SK-N-SH (cell line): ENCODE measurements around the gene CDH15. TPM values are rescaled to one million over a fixed set of nuclear protein-coding genes. Genes with fewer than 3 reads are reported as not detected.

ENCODE experiments used
- CTCF ChIA-PET: fragments of 300-600, 350-600 bp; formaldehyde crosslinking; extraction: SDS; loops from one replicate; lab custom pipeline; 2021; lab: Yijun Ruan, JAX
- POLR2A ChIA-PET: fragments of 350-600 bp; sonication (Branson Sonifier 250); formaldehyde crosslinking; extraction: SDS; loops from one replicate; lab custom pipeline; 2020; ENCODE audit warnings: antibody characterized with exemption, inconsistent platforms; lab: Yijun Ruan, JAX
- DNase-seq: peaks from one replicate; pipeline ENCODE4 v3.0.0; 2012
- H2AFZ ChIP-seq: fragments of 200-600 bp; sonication (generic); 2 replicates; pipeline ENCODE4 v1.8.1; 2016; ENCODE audit warnings: antibody characterized with exemption, mild to moderate bottlenecking, low read depth
- H3F3A ChIP-seq: fragments of 200-600 bp; sonication (generic); replicated peaks from 2 replicates; pipeline ENCODE3; 2016; ENCODE audit warnings: antibody characterized with exemption, mild to moderate bottlenecking; ENCODE audit not compliant: insufficient read depth
- H3K27ac ChIP-seq, 2 experiments: fragments of 200-500 bp in 1 of 2; fragments of 200-600 bp in 1 of 2; sonication (Bioruptor generic) in 1 of 2; sonication (generic), shearing (Covaris generic) in 1 of 2; 2 replicates each; pipeline versions ENCODE4 v1.5.1 to v1.6.1; 2014 to 2016; ENCODE audit warnings: low read depth in 2 of 2, inconsistent platforms in 1 of 2, low read length in 1 of 2, mild to moderate bottlenecking in 1 of 2, mixed read lengths in 1 of 2
- H3K27me3 ChIP-seq: fragments of 200-600 bp; sonication (generic), shearing (Covaris generic); 2 replicates; pipeline ENCODE4 v1.6.1; 2016; ENCODE audit warnings: mixed run types; ENCODE audit not compliant: insufficient read depth
- H3K36me3 ChIP-seq, 2 experiments: fragments of 200-500 bp in 1 of 2; fragments of 200-600 bp in 1 of 2; sonication (Bioruptor generic) in 1 of 2; sonication (generic) in 1 of 2; replicated peaks in 1 of 2; 2 replicates each; pipeline versions ENCODE3 to v1.5.1; 2014 to 2016; ENCODE audit warnings: low read length in 1 of 2, mild to moderate bottlenecking in 1 of 2; ENCODE audit not compliant: insufficient read depth in 2 of 2, control insufficient read depth in 1 of 2
- H3K4me1 ChIP-seq, 2 experiments: fragments of 200-500 bp in 1 of 2; fragments of 200-600 bp in 1 of 2; sonication (Bioruptor generic) in 1 of 2; sonication (generic), shearing (Covaris generic) in 1 of 2; 2 replicates each; pipeline versions ENCODE4 v1.5.1 to v1.6.1; 2014 to 2016; ENCODE audit warnings: low read depth in 1 of 2, low read length in 1 of 2, mixed run types in 1 of 2; ENCODE audit not compliant: insufficient read depth in 2 of 2, control insufficient read depth in 1 of 2
- H3K4me2 ChIP-seq: fragments of 200-600 bp; sonication (generic), shearing (Covaris generic); 2 replicates; pipeline ENCODE4 v1.6.1; 2017; ENCODE audit warnings: mixed run types
- H3K4me3 ChIP-seq, 2 experiments: fragments of 200-500 bp in 1 of 2; fragments of 200-600 bp in 1 of 2; sonication (Bioruptor generic) in 1 of 2; sonication (generic), shearing (Covaris generic) in 1 of 2; 2 replicates each; pipeline versions ENCODE4 v1.5.1 to v1.8.1; 2014 to 2016; ENCODE audit warnings: low read depth in 2 of 2, inconsistent platforms in 1 of 2, low read length in 1 of 2, mild to moderate bottlenecking in 1 of 2, mixed read lengths in 1 of 2, moderate library complexity in 1 of 2
- H3K79me2 ChIP-seq: fragments of 200-600 bp; sonication (generic); 2 replicates; pipeline ENCODE4 v1.8.1; 2017; ENCODE audit warnings: mild to moderate bottlenecking; ENCODE audit not compliant: insufficient read depth
- H3K9ac ChIP-seq: fragments of 200-600 bp; sonication (generic); 2 replicates; pipeline ENCODE4 v1.6.1; 2017; ENCODE audit warnings: mixed run types
- H3K9me2 ChIP-seq: fragments of 200-600 bp; sonication (generic); 2 replicates; pipeline ENCODE4 v1.6.1; 2017; ENCODE audit warnings: mixed run types
- H3K9me3 ChIP-seq: fragments of 200-600 bp; sonication (generic); 2 replicates; pipeline ENCODE4 v1.6.1; 2017; ENCODE audit warnings: mixed run types, mild to moderate bottlenecking, moderate library complexity
- H4K20me1 ChIP-seq: fragments of 200-600 bp; sonication (generic); 2 replicates; pipeline ENCODE4 v1.6.1; 2017; ENCODE audit warnings: mild to moderate bottlenecking, mixed run types; ENCODE audit not compliant: insufficient read depth
- ELF1 ChIP-seq: IDR thresholded peaks from 2 replicates; pipeline ENCODE4 v1.4.0; 2012
- EP300 ChIP-seq, 2 experiments: IDR thresholded peaks; 2 replicates each; pipeline versions ENCODE4 v1.4.0 to v1.6.1; 2012; ENCODE audit warnings: borderline replicate concordance in 1 of 2, low read depth in 1 of 2, low read length in 1 of 2
- EZH2phosphoT487 ChIP-seq: fragments of 200-600 bp; sonication (generic); IDR thresholded peaks from 2 replicates; pipeline ENCODE4 v1.6.1; 2017; ENCODE audit warnings: low read depth, mixed run types, mild to moderate bottlenecking, antibody characterized with exemption, moderate library complexity, borderline replicate concordance
- FOSL2 ChIP-seq: IDR thresholded peaks from 2 replicates; pipeline ENCODE4 v1.4.0; 2012; ENCODE audit warnings: low read depth, mild to moderate bottlenecking, moderate library complexity, borderline replicate concordance
- FOXM1 ChIP-seq: IDR thresholded peaks from 2 replicates; pipeline ENCODE4 v1.4.0; 2012; ENCODE audit warnings: low read depth, mild to moderate bottlenecking
- MAX ChIP-seq: IDR thresholded peaks from 2 replicates; pipeline ENCODE4 v1.4.0; 2012; ENCODE audit warnings: low read depth
- NFIC ChIP-seq: IDR thresholded peaks from 2 replicates; pipeline ENCODE4 v1.4.0; 2012; ENCODE audit warnings: borderline replicate concordance
- NRF1 ChIP-seq: IDR thresholded peaks from 2 replicates; pipeline ENCODE4 v1.6.1; 2012; ENCODE audit warnings: low read depth, mild to moderate bottlenecking, low read length
- RCOR1 ChIP-seq: fragments of 150-350 bp; IDR thresholded peaks from 2 replicates; pipeline ENCODE4 v1.6.1; 2017; ENCODE audit warnings: antibody characterized with exemption, low read length
- RXRA ChIP-seq: IDR thresholded peaks from 2 replicates; pipeline ENCODE4 v1.4.0; 2012; ENCODE audit warnings: low read depth, mild to moderate bottlenecking, borderline replicate concordance
- SIN3A ChIP-seq: IDR thresholded peaks from 2 replicates; pipeline ENCODE4 v1.6.1; 2012; ENCODE audit warnings: low read depth, mild to moderate bottlenecking, low read length, moderate library complexity, borderline replicate concordance
- SMC3 ChIP-seq: IDR thresholded peaks from 2 replicates; pipeline ENCODE4 v1.6.1; 2012; ENCODE audit warnings: low read depth, low read length, improper control_type of control experiment
- TCF12 ChIP-seq: IDR thresholded peaks from 2 replicates; pipeline ENCODE4 v1.4.0; 2012
- USF1 ChIP-seq: IDR thresholded peaks from 2 replicates; pipeline ENCODE4 v1.4.0; 2012; ENCODE audit warnings: low read depth, borderline replicate concordance
- ZBTB33 ChIP-seq: IDR thresholded peaks from 2 replicates; pipeline ENCODE4 v1.4.0; 2012; ENCODE audit warnings: low read depth, borderline replicate concordance
- WGBS: methylation state at CpG from one replicate; pipeline ENCODE4 v1.1.6; 2017; ENCODE audit warnings: low lambda C conversion rate; 5-methylcytosine and 5-hydroxymethylcytosine counted together
- polyA plus RNA-seq, 3 experiments: library from polyadenylated mRNA; depleted of rRNA; stranded (reverse); fragments of >200 nt; gene quantifications; 2 replicates each; pipeline ENCODE4 v1.2.3, GENCODE V29; 2012

Gene CDH15
- polyA plus RNA-seq, 1 of the 3 experiments (the other 2 are of a cell fraction) = 0.03 TPM

DNA sequence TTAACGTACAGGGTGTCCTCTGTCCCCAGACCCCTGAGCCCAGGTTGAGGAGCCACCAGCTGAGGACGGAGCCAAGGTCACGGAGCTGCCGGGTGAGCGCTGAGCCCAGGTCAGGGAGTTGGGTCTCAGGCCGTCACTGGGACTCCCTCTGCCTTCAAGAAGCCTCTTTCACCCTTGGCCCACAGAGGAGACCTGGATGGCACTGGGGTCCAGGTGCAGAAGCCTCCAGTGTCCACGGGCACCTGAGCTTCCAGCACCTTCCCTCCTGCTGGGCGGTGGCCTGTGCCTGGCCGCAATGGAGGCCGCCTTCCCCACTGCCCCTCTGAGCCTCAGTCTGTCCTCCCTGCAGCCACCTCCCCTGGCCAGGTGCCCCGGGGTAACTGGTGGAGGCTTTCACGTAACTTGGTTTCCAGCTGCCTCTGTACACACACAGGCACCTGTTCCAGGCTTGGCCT lies 31.6 kb upstream of the CDH15 start (continued):
- TF ChIP-seq EP300 (IDR thresholded peaks at IDR 0.05; ENCODE audit: borderline replicate concordance in 1 of 2, low read depth in 1 of 2, low read length in 1 of 2) = no peak
- no peak for TF ChIP-seq ELF1
- no peak for TF ChIP-seq USF1

- no peaks in the 10 kb centered on the region for H3K79me2 ChIP-seq
- H3K9me2 ChIP-seq = no peaks in the 10 kb centered on the region
- H2AFZ ChIP-seq = no peak overlapping the region
- H3K4me3 ChIP-seq = no peak overlapping the region
- H3K27ac ChIP-seq = no peak overlapping the region
- no peaks in the 10 kb centered on the region for H3F3A ChIP-seq
- H3K36me3 ChIP-seq = peaks cover 0 to 13% of the 10 kb centered on the region in 2 experiments
- H3K27me3 ChIP-seq = no peaks in the 10 kb centered on the region
- POLR2A ChIA-PET = no interaction called here
- WGBS = 89% methylated on average over 10 of the region's 13 CpGs
- no peak overlapping the region for H3K9ac ChIP-seq
- H4K20me1 ChIP-seq = 0 out of 2 replicates have a peak, but pooled peaks cover 5% of the 10 kb centered on the region
- TF ChIP-seq SMC3 (no peak), NRF1 (no peak), RCOR1 (no peak), ZBTB33 (no peak), MAX (no peak), FOSL2 (no peak), RXRA (no peak), NFIC (no peak), SIN3A (no peak), EZH2phosphoT487 (no peak), TCF12 (no peak), FOXM1 (no peak)
- TF ChIP-seq, all 33 proteins: peak for 0
- DNase-seq = no peak
- Histone ChIP-seq H3K4me1 (peaks cover 0 to 11% of the 10 kb centered on the region in 2 experiments; a peak in 1 of 4 replicates), H3K9me3 (no peaks in the 10 kb centered on the region), H3K4me2 (no peak overlapping the region)
- CTCF ChIA-PET = no interaction called here
Measured at GRCh38 chr16:89140401-89140800, 31.1 kb upstream of the CDH15 start.
